Embryonic facial prominence (tissue), 1 donor: ENCODE data around the gene BUB1.
"Not testable (repeated sequence)": the region's sequence is repeated elsewhere in the genome, so short reads cannot be mapped to it uniquely, and the experiment has no call there.

Experiments used
- DNase-seq: peaks from one replicate; pipeline ENCODE4 v3.0.0-alpha.2; 2016; ENCODE audit errors: extremely low spot score

BUB1 gene

DNA sequence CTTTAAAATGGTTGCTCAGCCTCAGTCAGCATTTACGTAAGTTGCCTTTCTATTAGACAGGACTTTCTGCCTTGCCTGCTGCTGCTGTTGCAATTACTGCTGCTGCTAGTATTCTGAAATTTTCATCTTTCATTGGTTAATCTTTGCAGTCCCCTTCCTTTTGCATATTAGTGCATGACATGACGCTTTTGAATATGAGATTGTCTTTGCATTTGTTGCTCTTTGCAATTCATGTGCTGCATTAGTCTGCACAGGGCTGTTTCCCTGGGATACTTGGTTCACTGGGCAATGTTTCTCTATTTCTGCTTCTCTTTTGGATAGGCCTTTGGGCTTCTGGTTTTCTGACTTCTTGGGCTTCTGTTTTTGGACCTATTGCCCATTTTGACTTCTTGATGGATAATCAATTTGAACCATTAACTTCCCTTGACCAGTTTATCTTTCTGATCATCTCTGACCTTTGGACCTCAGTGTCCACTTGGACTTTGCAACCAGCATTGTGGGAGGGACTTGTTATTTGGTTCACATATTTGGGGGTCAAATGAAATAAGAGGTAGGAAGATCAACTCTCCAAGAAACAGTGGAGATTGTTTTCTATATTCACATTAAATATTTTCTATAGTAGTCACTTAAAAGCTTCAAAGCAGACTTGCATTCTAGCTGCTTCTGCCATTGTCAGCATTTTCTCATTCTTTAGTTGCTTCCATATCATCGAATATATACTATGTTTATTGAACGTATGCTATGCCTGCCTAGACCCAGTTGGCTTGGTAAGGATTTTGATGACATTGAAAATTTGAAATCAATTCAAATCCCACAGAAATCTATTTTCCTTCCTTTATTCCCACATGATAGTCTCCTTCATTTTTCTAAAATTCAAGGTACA is 12.5 kb upstream of the BUB1 start:
- no peak for DNase-seq

DNA sequence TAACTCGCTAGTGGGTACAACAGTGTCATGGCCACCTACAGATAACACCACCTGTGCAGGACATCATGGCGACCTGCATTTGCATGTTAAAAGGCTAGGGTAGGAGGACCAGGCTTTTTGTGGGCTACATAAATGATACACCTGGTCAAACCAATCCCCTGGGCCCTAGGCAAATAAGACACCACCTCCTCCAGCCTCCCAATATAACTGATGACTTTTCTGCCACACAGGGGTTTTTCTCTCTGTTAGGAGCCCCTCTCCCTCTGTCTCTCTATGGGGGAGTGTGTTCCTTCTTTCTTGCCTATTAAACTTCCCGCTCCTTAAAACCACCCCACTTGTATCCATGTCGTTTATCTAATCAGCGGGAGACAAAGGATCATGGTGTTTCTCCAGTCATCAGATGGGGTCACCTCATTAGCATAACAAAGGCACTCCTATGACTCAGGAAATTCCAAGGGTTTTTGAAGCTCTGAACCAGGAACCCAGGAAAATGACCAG is 10.8 kb upstream of the BUB1 start:
- DNase-seq, result no peak

DNA sequence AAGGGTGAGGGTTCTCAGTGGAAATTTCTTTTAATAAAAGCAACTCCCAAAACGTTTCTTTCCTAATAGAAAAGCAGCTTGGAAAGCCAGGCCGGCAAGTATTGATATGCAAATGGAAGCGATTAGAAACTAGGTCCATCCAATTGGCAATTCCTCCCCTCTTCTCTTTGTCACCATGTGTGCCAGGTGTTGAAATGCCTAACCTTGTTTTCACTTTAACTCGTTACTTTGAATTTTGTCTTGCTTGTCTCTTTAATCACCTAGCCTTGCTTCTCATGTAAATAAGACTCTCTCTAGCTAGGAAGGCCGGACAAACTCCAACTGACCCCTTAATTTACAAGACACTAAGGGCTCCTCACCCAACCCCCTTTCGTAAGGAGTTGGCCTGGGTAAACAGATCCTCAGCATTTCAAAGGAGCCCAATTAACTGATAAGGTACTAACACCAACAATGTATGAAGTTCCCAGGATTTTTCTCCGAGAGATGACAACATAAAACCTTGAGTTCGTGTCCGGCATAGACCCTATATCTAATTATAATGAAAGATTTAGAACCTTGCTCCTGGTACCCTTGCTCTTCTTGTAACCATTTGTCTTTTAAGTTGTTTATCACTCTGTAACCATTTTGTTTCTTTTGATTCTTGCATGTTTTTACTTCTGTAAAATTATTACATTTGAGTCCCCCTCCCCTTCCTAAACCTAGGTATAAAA is 10.1 kb upstream of the BUB1 start:
- not testable (repeated sequence) for DNase-seq

DNA sequence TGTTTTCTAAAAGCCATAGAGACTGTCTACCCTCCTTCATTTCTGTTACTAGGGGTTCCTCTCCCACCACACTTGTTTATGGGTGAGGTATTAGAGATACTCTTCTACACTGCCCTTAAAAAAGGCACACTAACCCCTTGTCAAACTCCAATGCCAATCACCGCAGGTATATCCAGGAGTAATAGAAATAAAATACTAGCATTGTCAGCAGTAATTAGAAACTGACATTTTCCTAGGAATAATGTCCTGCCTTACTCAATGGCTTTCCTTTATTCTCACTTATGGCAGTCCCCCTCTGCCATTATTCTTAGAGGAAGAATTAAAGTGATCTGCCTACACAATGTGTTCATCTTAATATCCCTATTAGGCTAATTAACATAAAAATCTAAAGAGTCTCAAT is 5.0 kb upstream of the BUB1 start:
- DNase-seq, result no peak

DNA sequence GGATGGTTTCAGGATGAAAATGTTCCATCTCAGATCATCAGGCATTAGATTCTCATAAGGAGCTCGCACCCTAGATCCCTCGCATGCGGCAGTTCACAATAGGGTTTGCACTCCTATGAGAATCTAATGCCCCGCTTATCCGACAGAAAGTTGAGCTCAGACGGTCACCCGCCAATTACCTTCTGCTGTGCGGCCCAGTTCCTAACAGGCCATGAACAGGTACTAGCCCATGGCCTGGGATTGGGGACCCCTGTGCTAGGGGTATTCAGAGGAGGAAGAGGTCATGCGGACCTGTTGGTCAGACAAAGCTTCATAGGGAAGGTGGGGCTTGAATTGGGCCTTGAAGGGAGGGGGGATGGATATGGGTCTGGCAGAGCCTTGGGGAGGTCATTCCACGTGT is 4.4 kb upstream of the BUB1 start:
- DNase-seq, result no peak

DNA sequence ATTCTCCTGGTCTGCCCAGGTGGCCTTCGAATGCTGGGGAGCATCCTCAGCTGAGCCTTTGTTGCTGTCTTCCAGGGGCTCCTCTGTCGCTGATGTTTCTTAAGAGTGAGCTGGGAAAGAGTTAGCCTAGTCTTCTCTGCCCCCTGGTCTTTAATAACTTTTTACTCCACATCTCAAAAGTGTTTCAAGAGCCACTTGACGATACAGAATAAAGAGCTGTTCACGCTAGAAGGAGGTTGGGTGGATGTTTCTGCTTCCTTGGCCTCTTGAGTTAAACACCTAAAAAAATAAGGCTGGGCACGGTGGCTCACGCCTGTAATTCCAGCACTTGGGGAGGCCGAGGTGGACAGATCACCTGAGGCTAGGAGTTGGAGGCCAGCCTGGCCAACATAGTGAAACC is 2.8 kb upstream of the BUB1 start:
- no peak for DNase-seq

DNA sequence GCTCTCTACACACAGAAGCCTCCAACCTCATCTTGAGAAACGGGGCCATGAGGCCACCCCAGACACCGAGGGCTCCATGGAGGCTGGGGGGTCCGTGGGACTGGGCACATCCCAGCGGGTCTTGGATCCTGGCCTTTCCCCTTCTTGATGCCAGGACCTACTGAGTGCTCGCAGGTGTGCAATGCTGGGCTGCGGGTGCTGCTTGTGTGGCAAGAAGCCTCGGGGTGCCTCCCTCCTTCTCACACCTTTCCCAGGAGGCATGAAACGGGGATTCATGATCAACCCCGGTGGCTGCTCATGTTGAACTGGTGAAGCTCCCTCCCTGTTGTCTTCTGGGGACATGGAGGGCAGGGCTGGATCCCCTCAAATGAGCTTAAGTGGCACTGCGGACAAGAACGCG is 2.0 kb upstream of the BUB1 start:
- no peak for DNase-seq

DNA sequence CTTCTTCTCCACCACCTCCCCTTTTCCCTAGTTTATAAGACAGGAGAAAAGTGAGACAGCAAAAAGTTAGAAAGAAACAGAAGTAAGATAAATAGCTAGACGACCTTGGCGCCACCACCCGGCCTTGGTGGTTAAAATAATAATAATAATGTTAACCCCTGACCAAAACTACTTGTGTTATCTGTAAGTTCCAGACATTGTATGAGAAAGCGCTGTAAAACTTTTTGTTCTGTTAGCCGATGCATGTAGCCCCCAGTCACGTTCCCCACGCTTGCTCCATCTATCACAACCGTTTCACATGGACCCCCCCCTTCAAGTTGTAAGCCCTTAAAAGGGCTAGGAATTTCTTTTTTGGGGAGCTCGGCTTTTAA is 1.5 kb upstream of the BUB1 start:
- DNase-seq, result no peak

DNA sequence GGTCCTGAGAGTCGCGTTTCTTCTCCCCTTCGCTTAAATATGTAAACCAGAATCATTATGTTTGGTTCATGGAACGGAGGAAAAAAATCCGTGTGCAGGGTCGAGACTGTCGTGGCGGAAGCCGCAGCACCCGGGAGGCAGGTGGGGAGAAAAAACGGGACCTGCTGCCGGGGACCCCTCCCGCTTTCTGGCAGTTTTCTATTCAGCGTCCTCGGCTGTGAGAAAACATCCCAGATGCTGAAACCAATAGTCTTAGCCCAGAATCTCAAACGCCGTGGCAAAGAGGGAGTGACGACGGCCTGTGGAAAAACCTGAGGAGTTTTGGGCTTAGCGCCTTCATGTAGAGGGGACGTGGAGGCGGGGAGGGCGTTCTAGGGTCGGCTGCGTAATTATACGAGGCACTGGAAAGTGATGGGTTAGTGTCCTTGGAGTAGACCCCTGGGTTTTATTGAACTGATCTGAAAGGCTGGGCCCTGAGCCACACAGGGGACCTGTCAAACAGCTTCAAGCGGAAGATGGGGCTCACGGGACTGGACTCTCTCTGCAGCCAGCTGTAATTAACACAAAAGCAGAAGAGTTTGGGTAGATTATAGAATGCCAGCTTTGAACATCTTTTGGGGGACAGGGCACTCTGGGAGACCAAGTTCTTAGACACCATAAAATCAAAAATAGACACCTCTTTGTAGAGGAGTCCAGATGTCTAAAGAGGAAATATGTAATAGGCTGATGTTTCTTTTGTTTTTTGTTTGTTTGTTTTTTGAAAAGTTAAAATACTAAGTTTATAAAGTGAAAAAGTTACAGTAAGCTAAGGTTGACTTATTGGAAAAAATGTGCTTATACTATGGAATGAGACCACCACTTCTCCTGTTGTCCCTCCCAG is 834 bp upstream of the BUB1 start:
- no peak for DNase-seq

DNA sequence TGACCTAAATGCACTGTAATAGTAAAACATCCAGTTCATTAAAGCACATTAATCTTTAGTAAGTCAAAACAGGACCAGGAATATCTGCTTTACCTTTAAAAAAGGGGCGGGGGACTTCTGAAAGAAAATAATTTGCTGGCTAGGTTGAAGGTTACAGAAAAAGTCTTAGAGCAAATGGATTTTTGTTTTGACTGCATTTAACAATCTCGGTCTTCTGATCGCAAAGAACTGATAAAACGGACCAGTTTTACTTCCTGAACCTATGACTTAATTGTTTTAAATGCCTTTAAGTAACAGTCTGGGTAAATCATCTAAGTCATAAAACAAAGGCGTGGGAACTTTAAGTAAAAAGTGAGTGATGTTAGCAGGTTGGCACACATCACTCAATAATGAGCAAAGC is 783 bp downstream of the BUB1 start:
- no peak for DNase-seq

DNA sequence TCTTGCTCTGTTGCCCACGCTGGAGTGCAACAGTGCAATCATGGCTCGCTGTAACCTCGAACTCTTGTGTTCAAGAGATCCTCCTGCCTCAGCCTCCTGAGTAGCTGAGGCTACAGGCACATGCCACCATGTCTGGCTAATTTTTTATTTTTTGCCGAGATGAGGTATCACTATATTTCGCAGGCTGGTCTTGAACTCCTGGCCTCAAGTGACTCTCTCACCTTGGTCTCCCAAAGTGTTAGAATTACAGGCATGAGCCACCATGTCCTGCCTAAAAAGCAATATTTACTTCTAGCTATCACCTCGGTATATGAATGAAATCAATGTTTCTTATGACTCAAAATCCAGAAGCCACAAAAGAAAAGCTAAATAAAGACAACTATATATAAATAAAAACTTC is 2.2 kb downstream of the BUB1 start:
- no peak for DNase-seq

DNA sequence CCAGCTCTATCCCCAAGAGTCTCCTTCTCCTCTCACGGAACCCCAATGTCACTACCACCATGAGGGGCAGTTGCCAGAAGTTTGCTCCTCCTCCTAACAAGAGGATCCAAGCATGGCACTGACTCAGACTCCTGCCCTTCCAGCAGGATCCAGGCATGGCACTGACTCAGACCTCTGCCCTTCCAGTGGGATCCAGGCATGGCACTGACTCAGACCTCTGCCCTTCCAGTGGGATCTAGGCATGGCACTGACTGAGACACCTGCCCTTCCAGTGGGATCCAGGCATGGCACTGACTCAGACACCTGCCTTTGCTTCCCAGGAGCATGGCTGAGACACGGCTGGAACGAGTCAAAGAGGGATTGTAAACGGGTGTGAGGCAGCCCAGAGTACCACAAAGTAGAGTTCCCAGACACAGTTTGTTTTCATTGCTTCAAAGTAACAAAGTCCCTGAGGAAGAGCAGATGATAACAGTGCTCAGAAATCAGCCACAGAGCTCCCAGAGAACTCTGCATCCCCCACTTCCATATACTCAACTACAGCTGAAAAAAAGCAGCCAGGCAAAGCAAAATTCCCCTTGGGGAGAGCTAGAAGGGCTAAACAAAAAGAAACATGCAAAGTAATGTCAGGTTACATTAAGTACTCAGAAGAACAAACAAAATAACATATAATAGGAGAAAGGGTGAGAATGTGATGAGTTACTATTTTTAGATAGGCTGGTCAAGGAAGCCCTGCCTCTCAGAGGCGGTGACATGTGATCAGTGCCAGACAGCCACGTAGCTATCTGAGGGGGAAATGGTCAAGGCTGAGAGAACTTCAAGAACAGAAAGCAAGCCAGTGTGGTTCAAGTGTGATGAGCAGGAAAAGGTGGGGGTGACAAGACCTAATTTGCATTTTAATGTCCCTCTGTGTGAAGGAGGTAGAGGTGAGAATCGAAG is 3.0 kb downstream of the BUB1 start:
- no peak for DNase-seq

DNA sequence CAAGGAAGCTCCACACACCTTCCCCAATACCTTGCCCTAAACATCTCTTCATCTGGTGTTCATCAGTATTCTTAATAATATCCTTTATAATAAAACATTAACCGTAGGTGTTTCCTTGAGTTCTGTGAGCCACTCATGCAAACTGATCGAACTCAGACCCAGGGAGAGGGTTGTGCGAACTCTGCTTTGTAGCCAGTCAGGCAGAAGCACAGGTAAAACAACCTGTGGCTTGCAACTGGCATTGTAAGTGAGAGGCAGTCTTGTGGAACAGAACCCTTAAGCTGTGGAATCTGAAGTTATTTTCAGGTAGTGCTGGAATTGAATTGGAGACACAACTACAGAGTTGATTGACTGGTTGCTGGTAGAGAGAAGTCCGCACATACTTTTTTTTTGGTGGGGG is 4.7 kb downstream of the BUB1 start:
- no peak for DNase-seq

DNA sequence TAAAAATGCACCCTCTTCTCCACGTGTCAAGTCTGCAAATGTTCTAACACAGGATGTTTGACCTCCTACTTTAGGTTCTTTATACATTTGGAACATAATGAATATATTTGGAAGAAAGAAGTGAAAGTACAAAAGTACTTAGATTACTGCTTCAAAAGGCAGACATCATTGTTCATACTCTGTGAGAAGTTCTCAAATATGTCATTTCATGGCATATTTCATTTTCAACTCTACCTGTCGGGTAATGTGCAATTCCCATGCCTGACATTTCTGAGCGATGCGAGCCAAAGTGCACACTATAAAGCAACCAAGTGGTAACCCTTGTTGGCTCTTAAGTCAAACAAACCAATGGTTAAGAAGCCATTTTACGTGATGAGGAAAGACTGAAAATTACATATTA is 7.0 kb downstream of the BUB1 start:
- no peak for DNase-seq

DNA sequence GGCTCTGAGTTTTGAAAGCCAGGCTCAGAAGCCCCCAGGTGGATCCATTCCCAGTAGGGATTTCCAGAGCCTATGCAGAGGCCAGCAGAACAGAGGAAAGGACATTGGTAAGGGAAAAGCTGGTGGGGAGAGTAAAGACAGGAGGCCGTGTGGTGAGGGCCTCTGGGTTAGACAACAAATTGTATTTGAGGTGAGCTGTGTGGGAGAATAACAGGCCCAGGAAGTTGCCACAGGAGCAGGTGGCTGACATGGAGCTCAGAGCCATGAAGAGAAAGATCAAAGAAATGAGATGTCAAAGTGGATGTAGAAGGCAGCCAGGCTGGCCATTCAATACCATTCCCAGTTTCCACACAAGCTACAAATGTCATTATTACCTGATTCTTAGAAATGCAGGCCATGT is 8.8 kb downstream of the BUB1 start:
- DNase-seq, result no peak

DNA sequence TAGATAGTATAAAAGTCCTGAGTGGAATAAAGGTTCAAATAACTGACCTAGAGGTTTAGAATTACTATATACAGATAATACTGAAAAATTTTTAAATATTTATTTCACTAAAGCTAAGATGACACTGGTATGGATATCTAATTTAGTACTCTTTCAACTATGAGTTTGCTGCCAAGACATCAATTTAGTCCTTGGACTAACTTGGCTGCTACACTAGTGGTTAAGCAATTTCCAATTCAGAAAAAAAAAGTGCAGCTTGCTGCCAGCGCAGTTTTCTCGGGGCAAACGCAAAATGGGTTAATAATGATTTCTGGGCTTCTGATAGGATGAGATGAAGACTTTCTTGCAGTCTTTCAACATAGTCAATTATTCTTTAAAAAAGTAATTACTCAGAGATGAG is 10.8 kb downstream of the BUB1 start:
- DNase-seq, result no peak

DNA sequence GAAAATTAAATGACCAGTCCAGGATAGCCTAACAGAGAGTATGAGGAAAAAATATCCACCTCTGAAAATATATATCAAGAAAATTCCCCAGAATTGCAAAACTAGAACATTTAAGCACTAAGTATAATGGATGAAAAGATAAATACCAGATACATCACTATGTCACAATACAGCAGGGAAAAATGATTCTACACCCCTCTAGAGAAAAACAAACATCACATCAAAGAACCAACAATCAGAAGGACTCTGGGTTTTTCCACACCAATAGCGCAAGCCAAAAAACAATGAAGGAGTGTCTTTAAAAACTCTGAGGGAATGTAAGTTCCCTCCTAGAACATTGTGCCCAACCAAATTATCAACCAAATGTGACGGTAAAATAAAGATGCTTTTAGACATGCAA is 13.7 kb downstream of the BUB1 start:
- DNase-seq, result no peak

DNA sequence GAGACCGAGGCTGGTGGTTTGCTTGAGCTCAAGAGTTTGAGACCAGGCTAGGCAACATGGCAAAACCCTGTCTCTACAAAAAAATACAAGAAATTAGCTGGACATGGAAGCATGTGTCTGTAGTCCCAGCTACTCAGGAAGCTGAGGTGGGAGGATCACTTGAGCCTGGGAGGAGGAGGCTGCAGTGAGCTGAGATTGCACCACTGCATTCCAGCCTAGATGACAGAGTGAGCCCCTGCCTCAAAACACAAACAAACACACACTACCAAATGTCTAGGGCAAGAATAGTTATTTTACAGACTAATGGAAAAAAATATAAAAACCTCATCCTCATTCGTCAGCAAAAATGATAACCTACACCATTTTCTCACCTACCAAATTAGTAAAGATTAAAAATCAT is 15.3 kb downstream of the BUB1 start:
- DNase-seq, result no peak

DNA sequence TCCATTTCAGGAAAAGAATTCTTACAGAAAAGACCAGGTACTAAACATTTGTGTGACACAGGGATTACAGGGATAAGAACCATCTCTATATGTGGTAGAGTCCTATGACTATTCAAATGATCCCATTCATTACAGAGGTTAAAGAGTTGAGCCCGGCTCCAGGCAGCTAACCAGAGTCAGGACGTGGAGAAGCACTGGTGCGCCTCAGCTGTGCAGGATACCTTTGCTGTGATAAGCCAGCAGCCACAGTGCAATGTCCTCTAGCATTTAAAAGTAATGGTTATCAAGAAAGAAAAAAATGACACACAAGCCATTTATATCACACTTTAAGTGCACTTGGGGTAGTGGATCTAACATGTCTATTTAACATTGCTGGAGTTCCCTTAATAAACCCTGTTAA is 17.3 kb downstream of the BUB1 start:
- DNase-seq, result no peak

DNA sequence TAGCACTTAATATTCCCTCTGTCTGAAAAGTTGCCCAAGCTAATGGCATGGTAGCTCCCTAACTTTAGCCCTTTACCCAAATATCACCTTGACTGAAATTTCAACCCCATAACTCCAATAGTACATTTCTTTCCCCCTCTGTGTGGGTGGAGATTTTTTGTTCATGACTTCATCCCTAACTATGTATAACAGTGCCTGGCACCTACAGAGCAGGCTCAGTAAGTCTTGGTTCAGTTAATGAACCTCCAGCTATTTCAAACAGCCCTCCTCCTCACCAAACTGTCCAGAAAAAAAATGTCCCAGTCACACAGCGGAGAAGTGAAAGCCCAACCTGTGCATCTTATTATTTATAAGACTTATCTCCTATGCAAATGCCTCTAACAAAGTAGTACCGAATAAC is 18.6 kb downstream of the BUB1 start:
- DNase-seq, result no peak

DNA sequence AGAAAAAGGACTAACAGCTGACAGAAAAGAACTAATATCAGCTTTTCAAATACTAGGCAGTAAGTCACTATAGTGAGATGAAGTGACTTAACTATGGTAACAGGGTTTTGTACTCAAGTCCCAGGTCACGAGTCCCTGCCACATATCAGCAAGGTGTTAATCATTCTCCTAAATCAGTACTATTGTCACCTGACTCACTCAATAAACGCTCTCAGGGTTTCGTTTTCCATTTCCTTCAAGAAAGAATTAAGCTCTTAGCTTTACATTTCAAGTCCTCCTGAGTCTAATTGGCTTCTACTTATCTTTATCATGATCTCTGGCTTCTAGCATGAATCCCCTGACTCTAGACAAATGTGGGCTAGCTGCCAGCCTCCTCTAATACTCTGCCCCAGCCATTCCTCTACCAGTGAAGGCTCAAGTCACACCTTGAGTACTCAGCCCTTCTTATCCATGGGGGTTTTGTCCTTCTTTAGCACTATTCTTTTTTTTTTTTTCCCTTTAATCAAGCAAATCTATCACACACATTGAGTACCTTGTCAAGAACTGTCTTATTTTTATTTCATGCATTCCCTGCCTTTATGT is 20.0 kb downstream of the BUB1 start:
- no peak for DNase-seq
